ENCODE results near the gene C12orf42. TPM values are rescaled to one million over a fixed set of nuclear protein-coding genes. Genes with fewer than 3 reads are reported as not detected.

The C12orf42 gene
- not detected for total RNA-seq

- 0 to 1% methylated on average over 6 to 71 of the region's 77 CpGs for WGBS, 2 donors
- DNase-seq (peak in 2 of 4 donors; percentile 15 to 40), ATAC-seq (no peak)
- peaks cover 0 to 16% of the 10 kb centered on the region in 2 donors for H3K27me3 ChIP-seq
- H3K4me1 ChIP-seq: peaks cover 7% of the 10 kb centered on the region
- intact Hi-C loops (cut with DNase I): no loop called here
- H3K36me3 ChIP-seq (replicated peaks in 1 of 2; ENCODE audit: insufficient read depth in 1 of 2, low read depth in 2 of 2): no peaks in the 10 kb centered on the region
- H3K4me3 ChIP-seq: no peak within 1 kb of the TSS
- no peaks in the 10 kb centered on the region for H3K9me3 ChIP-seq
- H3K27ac ChIP-seq: no peak within 1 kb of the TSS
- TF ChIP-seq CTCF (IDR thresholded peaks at IDR 0.05) (peak in 3 of 7 experiments; percentile 16 to 23 (median 20)), POLR2A (IDR thresholded peaks at IDR 0.05) (no peak)
These were observed at the start of gene C12orf42 for GRCh38 chr12:103495469-103496456. Gene C12orf42, minus strand, starts transcription at chr12:103495968. Its CDS starts 17,542 bp downstream, at chr12:103478426.

GRCh38 chr12:103542078-103542477 lies 46.3 kb upstream of the C12orf42 start:
- Histone ChIP-seq H3K9me3 (no peaks in the 10 kb centered on the region), H3K36me3 (replicated peaks in 1 of 2; ENCODE audit: insufficient read depth in 1 of 2, low read depth in 2 of 2) (no peaks in the 10 kb centered on the region), H3K4me3 (no peak overlapping the region), H3K27me3 (peaks cover 0 to 4% of the 10 kb centered on the region in 2 donors), H3K4me1 (no peaks in the 10 kb centered on the region), H3K27ac (no peak overlapping the region)
- intact Hi-C loops (cut with DNase I): loop anchor here (10.0 kb wide), 1 partner anchor 657 kb away; no protein-coding TSS in a partner anchor
- no peak for TF ChIP-seq CTCF (IDR thresholded peaks at IDR 0.05)
- TF ChIP-seq POLR2A (IDR thresholded peaks at IDR 0.05): no peak
- WGBS, 2 donors: 84 to 92% methylated on average over 3 of the region's 3 CpGs
- no peak for DNase-seq
- ATAC-seq: no peak

- DNase-seq (no peak), ATAC-seq (no peak)
- Histone ChIP-seq H3K4me1 (no peaks in the 10 kb centered on the region), H3K9me3 (no peaks in the 10 kb centered on the region), H3K36me3 (replicated peaks in 1 of 2; ENCODE audit: insufficient read depth in 1 of 2, low read depth in 2 of 2) (no peaks in the 10 kb centered on the region), H3K27ac (no peak overlapping the region), H3K27me3 (no peaks in the 10 kb centered on the region), H3K4me3 (no peak overlapping the region)
- intact Hi-C loops (cut with DNase I): loop anchor here (10.0 kb wide), 1 partner anchor 656 kb away; no protein-coding TSS in a partner anchor
- TF ChIP-seq POLR2A (IDR thresholded peaks at IDR 0.05): no peak
- TF ChIP-seq CTCF (IDR thresholded peaks at IDR 0.05): no peak
- WGBS, 2 donors: 41 to 65% methylated on average over 3 of the region's 3 CpGs
These were observed 44.6 kb upstream of the C12orf42 start for GRCh38 chr12:103540319-103540718.

- ATAC-seq (no peak), DNase-seq (no peak)
- TF ChIP-seq POLR2A (IDR thresholded peaks at IDR 0.05) (no peak), CTCF (IDR thresholded peaks at IDR 0.05) (no peak)
- intact Hi-C loops (cut with DNase I): no loop called here
- WGBS, 2 donors: 46 to 59% methylated on average over 1 of the region's 1 CpG
- Histone ChIP-seq H3K9me3 (no peaks in the 10 kb centered on the region), H3K36me3 (replicated peaks in 1 of 2; ENCODE audit: insufficient read depth in 1 of 2, low read depth in 2 of 2) (no peaks in the 10 kb centered on the region), H3K27me3 (no peaks in the 10 kb centered on the region), H3K4me1 (no peaks in the 10 kb centered on the region), H3K4me3 (no peak overlapping the region), H3K27ac (no peak overlapping the region)
These were observed 42.6 kb upstream of the C12orf42 start for GRCh38 chr12:103538397-103538796.

Measured in body of pancreas (tissue), 4 donors.